AG09309 (cell line): ENCODE measurements around the gene SPAG6.

Source experiments
- DNase-seq: peaks from one replicate; pipeline ENCODE4 v3.0.0-alpha.2; 2010; ENCODE audit warnings: low read depth
- H3K4me3 ChIP-seq: 2 replicates; pipeline ENCODE4 v1.5.1; 2011; ENCODE audit warnings: mild to moderate bottlenecking, low read depth, low read length, moderate library complexity; ENCODE audit not compliant: control insufficient read depth
- CTCF ChIP-seq: IDR thresholded peaks from 2 replicates; pipeline ENCODE4 v1.5.1; 2011; ENCODE audit warnings: mild to moderate bottlenecking, low read depth, low read length, inconsistent platforms; ENCODE audit not compliant: insufficient read depth, control insufficient read depth; ENCODE audit errors: missing control alignments

The SPAG6 gene

GRCh38 chr10:22365644-22366434 is 20.5 kb downstream of the SPAG6 start:
- TF ChIP-seq CTCF = no peak
- DNase-seq = no peak
- H3K4me3 ChIP-seq = no peak overlapping the region

- TF ChIP-seq CTCF = no peak
- no peak overlapping the region for H3K4me3 ChIP-seq
- DNase-seq = no peak
These were observed 21.1 kb downstream of the SPAG6 start for GRCh38 chr10:22366435-22366703.

GRCh38 chr10:22366771-22367170 is 21.5 kb downstream of the SPAG6 start:
- DNase-seq = no peak
- no peak for TF ChIP-seq CTCF
- no peak overlapping the region for H3K4me3 ChIP-seq

- no peak for TF ChIP-seq CTCF
- no peak overlapping the region for H3K4me3 ChIP-seq
- DNase-seq = no peak
These were observed 22.2 kb downstream of the SPAG6 start for GRCh38 chr10:22367471-22367870.

- DNase-seq = no peak
- H3K4me3 ChIP-seq = no peak overlapping the region
- no peak for TF ChIP-seq CTCF
These were observed 23.1 kb downstream of the SPAG6 start for GRCh38 chr10:22368402-22368801.

- TF ChIP-seq CTCF = no peak
- DNase-seq = no peak
- no peak overlapping the region for H3K4me3 ChIP-seq
These were observed 23.7 kb downstream of the SPAG6 start for GRCh38 chr10:22368981-22369380.
